Activated CD8-positive, alpha-beta T cell treated with anti-CD3 and anti-CD28 coated beads, Interleukin-2, amount 10 ng/mL, durations not matched to agents 7 days and 5 days (primary cell): Measurements from ENCODE around the gene S1PR2. TPM values are rescaled to one million over a fixed set of nuclear protein-coding genes. Genes with fewer than 3 reads are reported as not detected.

Experiments
- microRNA-seq: library from miRNA; unstranded; fragments of <30 nt; microRNA quantifications from one replicate; pipeline ENCODE4 v1.2.0, GENCODE V29; 2022
- total RNA-seq, 2 experiments: library from RNA; stranded (reverse); gene quantifications; one replicate each; pipeline ENCODE4 v1.2.3, GENCODE V29; 2021

Gene S1PR2
- total RNA-seq, 2 experiments from 2014 or later: 3.5 to 3.8 TPM

Small RNA genes within 50 kb of the gene (microRNA-seq; reads per million reads assigned to microRNA genes)
- not detected for gene MIR4322

Other genes with a start within 250 kb of the S1PR2 start
- gene COL5A3, start 220.8 kb downstream of the S1PR2 start, total RNA-seq: under 1 TPM; 0.13 to 0.18 TPM
- gene RDH8, start 217.8 kb downstream of the S1PR2 start, total RNA-seq: not detected
- 10 to 100 TPM; 81.2 to 89.5 TPM for gene SHFL, start 145.0 kb downstream of the S1PR2 start, total RNA-seq
- 1 to 10 TPM; 3.7 to 3.9 TPM for gene ANGPTL6, start 128.7 kb downstream of the S1PR2 start, total RNA-seq
- 100 to 1,000 TPM; 107 to 121 TPM for gene PPAN, start 125.0 kb downstream of the S1PR2 start, total RNA-seq
- 10 to 100 TPM; 50.4 to 53.6 TPM for gene P2RY11, start 119.6 kb downstream of the S1PR2 start, total RNA-seq
- 100 to 1,000 TPM; 229 to 241 TPM for gene EIF3G, start 111.4 kb downstream of the S1PR2 start, total RNA-seq
- gene DNMT1, start 36.4 kb downstream of the S1PR2 start, total RNA-seq: 100 to 1,000 TPM; 408 to 412 TPM
- gene MRPL4, start 20.9 kb upstream of the S1PR2 start, total RNA-seq: 10 to 100 TPM; 85.9 to 87.0 TPM
- 10 to 100 TPM; 10.7 to 11.1 TPM for gene ICAM1, start 39.8 kb upstream of the S1PR2 start, total RNA-seq
- gene ICAM4, start 55.6 kb upstream of the S1PR2 start, total RNA-seq: 1 to 10 TPM in 1 of 2 experiments, under 1 TPM in 1; 0.99 to 1.1 TPM
- gene ICAM5, start 58.6 kb upstream of the S1PR2 start, total RNA-seq: under 1 TPM; 0.29 to 0.57 TPM
- gene ZGLP1, start 78.5 kb upstream of the S1PR2 start, total RNA-seq: 1 to 10 TPM; 3.4 to 3.8 TPM
- gene FDX2, start 84.7 kb upstream of the S1PR2 start, total RNA-seq: 1 to 10 TPM; 8.2 to 9.4 TPM
- gene RAVER1, start 102.2 kb upstream of the S1PR2 start, total RNA-seq: 10 to 100 TPM; 79.8 to 91.7 TPM
- 100 to 1,000 TPM; 194 to 202 TPM for gene ICAM3, start 108.3 kb upstream of the S1PR2 start, total RNA-seq
- gene TYK2, start 149.2 kb upstream of the S1PR2 start, total RNA-seq: 100 to 1,000 TPM; 216 to 240 TPM
- gene CDC37, start 172.2 kb upstream of the S1PR2 start, total RNA-seq: 100 to 1,000 TPM; 264 to 288 TPM
- gene PDE4A, start 189.2 kb upstream of the S1PR2 start, total RNA-seq: 10 to 100 TPM; 54.2 to 56.0 TPM